MM.1S (cell line): ENCODE results near the gene PCK1.

Experiments used
- EZH2 ChIP-seq: fragments of 300-600 bp; sonication (generic); optimal IDR thresholded peaks from 2 replicates; pipeline ENCODE3; 2017; ENCODE audit warnings: low read depth, mild to moderate bottlenecking, antibody characterized with exemption, low read length, mixed read lengths
- TF ChIP-seq, protein P1 (sequence below): fragments of 300-600 bp; sonication (generic); IDR thresholded peaks from 2 replicates; pipeline ENCODE4 v1.5.1; 2016; ENCODE audit warnings: antibody characterized with exemption, low read length, mixed read lengths

DNA sequence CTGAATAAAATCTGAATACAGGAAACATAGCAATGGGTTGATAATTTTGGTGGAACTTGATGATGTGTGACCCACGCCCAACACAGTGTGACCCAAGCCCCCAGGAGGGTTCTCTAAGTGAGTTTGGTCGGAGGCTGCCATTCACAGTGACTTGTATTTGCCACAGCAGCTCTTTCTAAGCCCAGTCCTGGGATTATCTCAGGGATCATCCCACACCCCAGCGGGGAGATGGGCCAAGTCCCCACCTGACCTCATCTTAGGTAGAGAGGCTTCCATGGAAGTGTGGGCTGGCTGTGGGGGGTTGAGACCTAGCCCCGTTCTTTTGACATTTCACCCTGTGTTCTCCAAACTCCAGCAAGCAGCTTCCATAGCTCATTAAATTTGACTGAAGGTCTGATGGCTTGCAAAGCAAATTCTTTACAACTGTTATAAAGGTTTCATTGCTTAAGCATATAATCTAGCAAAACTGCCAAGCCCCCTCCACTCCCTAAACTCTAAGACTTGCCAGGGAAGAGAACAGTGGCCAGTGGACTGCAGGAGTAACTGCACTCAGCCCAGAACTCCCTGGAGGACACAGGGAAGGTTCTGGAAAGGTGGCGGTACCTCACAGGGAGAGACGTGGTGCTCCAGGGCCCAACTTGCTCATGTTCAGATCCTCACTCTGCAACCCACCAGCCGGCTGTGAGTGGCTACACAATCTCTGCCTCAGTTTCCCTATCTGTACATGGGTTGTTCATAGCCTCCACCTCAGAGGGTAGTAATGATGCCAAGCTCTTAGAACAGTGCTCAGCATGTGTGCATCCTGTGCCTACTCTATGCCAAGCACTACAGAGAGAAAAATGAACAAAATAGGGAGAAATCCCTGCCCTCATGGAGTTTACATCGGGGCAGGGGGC lies 1.0 kb upstream of the PCK1 start:
- TF ChIP-seq, protein P1, sequence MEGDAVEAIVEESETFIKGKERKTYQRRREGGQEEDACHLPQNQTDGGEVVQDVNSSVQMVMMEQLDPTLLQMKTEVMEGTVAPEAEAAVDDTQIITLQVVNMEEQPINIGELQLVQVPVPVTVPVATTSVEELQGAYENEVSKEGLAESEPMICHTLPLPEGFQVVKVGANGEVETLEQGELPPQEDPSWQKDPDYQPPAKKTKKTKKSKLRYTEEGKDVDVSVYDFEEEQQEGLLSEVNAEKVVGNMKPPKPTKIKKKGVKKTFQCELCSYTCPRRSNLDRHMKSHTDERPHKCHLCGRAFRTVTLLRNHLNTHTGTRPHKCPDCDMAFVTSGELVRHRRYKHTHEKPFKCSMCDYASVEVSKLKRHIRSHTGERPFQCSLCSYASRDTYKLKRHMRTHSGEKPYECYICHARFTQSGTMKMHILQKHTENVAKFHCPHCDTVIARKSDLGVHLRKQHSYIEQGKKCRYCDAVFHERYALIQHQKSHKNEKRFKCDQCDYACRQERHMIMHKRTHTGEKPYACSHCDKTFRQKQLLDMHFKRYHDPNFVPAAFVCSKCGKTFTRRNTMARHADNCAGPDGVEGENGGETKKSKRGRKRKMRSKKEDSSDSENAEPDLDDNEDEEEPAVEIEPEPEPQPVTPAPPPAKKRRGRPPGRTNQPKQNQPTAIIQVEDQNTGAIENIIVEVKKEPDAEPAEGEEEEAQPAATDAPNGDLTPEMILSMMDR: no peak
- TF ChIP-seq EZH2: no peak
